DOHH2 (cell line): ENCODE data around the gene FABP1.

Experiments used
- H3F3A ChIP-seq: fragments of 200-600 bp; sonication (generic), shearing (Covaris generic); 2 replicates; pipeline ENCODE4 v1.6.0; 2016; ENCODE audit warnings: antibody characterized with exemption, mild to moderate bottlenecking; ENCODE audit not compliant: control insufficient read depth, insufficient read depth
- H3K27ac ChIP-seq: fragments of 200-600 bp; sonication (generic); 2 replicates; pipeline ENCODE4 v1.5.1; 2014; ENCODE audit warnings: low read depth, mild to moderate bottlenecking, low read length, moderate library complexity
- H3K27me3 ChIP-seq: fragments of 200-600 bp; sonication (generic); 2 replicates; pipeline ENCODE4 v1.6.1; 2014; ENCODE audit warnings: mild to moderate bottlenecking, low read length, mixed read lengths; ENCODE audit not compliant: control insufficient read depth
- H3K36me3 ChIP-seq: fragments of 200-600 bp; sonication (generic); 2 replicates; pipeline ENCODE4 v1.6.1; 2014; ENCODE audit warnings: mild to moderate bottlenecking, low read length, moderate library complexity, mixed read lengths; ENCODE audit not compliant: control insufficient read depth
- H3K4me1 ChIP-seq: fragments of 200-600 bp; sonication (generic); 2 replicates; pipeline ENCODE4 v1.6.1; 2014; ENCODE audit warnings: mild to moderate bottlenecking, low read length, mixed read lengths; ENCODE audit not compliant: control insufficient read depth
- H3K4me2 ChIP-seq: fragments of 200-600 bp; sonication (generic); 2 replicates; pipeline ENCODE4 v1.6.0; 2014; ENCODE audit warnings: mild to moderate bottlenecking, low read length, moderate library complexity
- H3K4me3 ChIP-seq: fragments of 200-600 bp; sonication (generic); 2 replicates; pipeline ENCODE4 v1.5.1; 2014; ENCODE audit warnings: mild to moderate bottlenecking, low read length, mixed read lengths
- H3K79me2 ChIP-seq: fragments of 200-600 bp; sonication (generic); 2 replicates; pipeline ENCODE4 v1.6.1; 2014; ENCODE audit warnings: mild to moderate bottlenecking, low read length, mixed read lengths; ENCODE audit not compliant: control insufficient read depth
- H3K9me2 ChIP-seq: fragments of 200-600 bp; sonication (generic); replicated peaks from 2 replicates; pipeline ENCODE4 v1.6.1; 2014; ENCODE audit warnings: mild to moderate bottlenecking, low read length, mixed read lengths; ENCODE audit not compliant: control insufficient read depth
- H3K9me3 ChIP-seq: fragments of 200-600 bp; sonication (generic); 2 replicates; pipeline ENCODE4 v1.6.1; 2014; ENCODE audit warnings: antibody characterized with exemption, low read length, mixed read lengths; ENCODE audit not compliant: control insufficient read depth, insufficient read depth
- H4K20me1 ChIP-seq: fragments of 200-600 bp; sonication (generic); 2 replicates; pipeline ENCODE4 v1.6.0; 2014; ENCODE audit warnings: low read depth, mild to moderate bottlenecking, antibody characterized with exemption, low read length, moderate library complexity; ENCODE audit not compliant: control insufficient read depth, insufficient read depth
- CTCF ChIP-seq: fragments of 200-600 bp; sonication (generic); IDR thresholded peaks from one replicate; pipeline ENCODE4 v1.5.1; 2014; ENCODE audit warnings: antibody characterized with exemption, mild to moderate bottlenecking, low read depth, low read length; ENCODE audit not compliant: poor library complexity, severe bottlenecking
- EZH2phosphoT487 ChIP-seq: fragments of 200-600 bp; sonication (generic); IDR thresholded peaks from 2 replicates; pipeline ENCODE4 v1.6.1; 2017; ENCODE audit warnings: borderline replicate concordance, mild to moderate bottlenecking, antibody characterized with exemption, low read length, moderate library complexity, mixed read lengths

Gene FABP1

GRCh38 chr2:88115825-88116518 lies 11.9 kb downstream of the FABP1 start:
- H3K4me3 ChIP-seq, result no peak overlapping the region
- H3F3A ChIP-seq, result no peaks in the 10 kb centered on the region
- no peaks in the 10 kb centered on the region for H4K20me1 ChIP-seq
- no peaks in the 10 kb centered on the region for H3K79me2 ChIP-seq
- no peak overlapping the region for H3K4me2 ChIP-seq
- no peak for TF ChIP-seq EZH2phosphoT487
- TF ChIP-seq CTCF, result no peak
- peaks cover 9% of the 10 kb centered on the region; the same call in 1 of the 2 replicates for H3K27me3 ChIP-seq
- no peak overlapping the region for H3K27ac ChIP-seq
- no peaks in the 10 kb centered on the region for H3K9me3 ChIP-seq
- H3K4me1 ChIP-seq, result no peaks in the 10 kb centered on the region
- H3K36me3 ChIP-seq, result no peaks in the 10 kb centered on the region
- no peaks in the 10 kb centered on the region for H3K9me2 ChIP-seq

GRCh38 chr2:88114889-88115288 lies 13.0 kb downstream of the FABP1 start:
- no peaks in the 10 kb centered on the region for H3K9me3 ChIP-seq
- H3K27me3 ChIP-seq, result peaks cover 9% of the 10 kb centered on the region; the same call in 1 of the 2 replicates

GRCh38 chr2:88113069-88113468 lies 14.8 kb downstream of the FABP1 start:
- no peaks in the 10 kb centered on the region for H4K20me1 ChIP-seq
- 0 out of 2 replicates have a peak, but pooled peaks cover 3% of the 10 kb centered on the region for H3K27me3 ChIP-seq
- H3K27ac ChIP-seq, result no peak overlapping the region
- H3K9me2 ChIP-seq, result no peaks in the 10 kb centered on the region
- no peaks in the 10 kb centered on the region for H3F3A ChIP-seq
- no peak overlapping the region for H3K4me2 ChIP-seq
- H3K79me2 ChIP-seq, result no peaks in the 10 kb centered on the region
- H3K36me3 ChIP-seq, result no peaks in the 10 kb centered on the region
- H3K4me3 ChIP-seq, result no peak overlapping the region
- peaks cover 5% of the 10 kb centered on the region; the same call in 1 of the 2 replicates for H3K4me1 ChIP-seq
- TF ChIP-seq EZH2phosphoT487 (no peak), CTCF (no peak)
- no peaks in the 10 kb centered on the region for H3K9me3 ChIP-seq

More at GRCh38 chr2:88114889-88115288, 13.0 kb downstream of the FABP1 start:
- Histone ChIP-seq H3K4me3 (no peak overlapping the region), H3K4me1 (peaks cover 5% of the 10 kb centered on the region; the same call in 1 of the 2 replicates), H3K79me2 (no peaks in the 10 kb centered on the region), H4K20me1 (no peaks in the 10 kb centered on the region), H3K4me2 (no peak overlapping the region), H3F3A (no peaks in the 10 kb centered on the region), H3K9me2 (no peaks in the 10 kb centered on the region), H3K36me3 (no peaks in the 10 kb centered on the region), H3K27ac (no peak overlapping the region)
- no peak for TF ChIP-seq CTCF
- TF ChIP-seq EZH2phosphoT487, result no peak
